ENCODE measurements around the gene NLGN1. TPM values are rescaled to one million over a fixed set of nuclear protein-coding genes. Genes with fewer than 3 reads are reported as not detected.

NLGN1 gene
- total RNA-seq, 4 donors from 2014 or later: 12.9 to 20.9 (median 18.0) TPM

DNA sequence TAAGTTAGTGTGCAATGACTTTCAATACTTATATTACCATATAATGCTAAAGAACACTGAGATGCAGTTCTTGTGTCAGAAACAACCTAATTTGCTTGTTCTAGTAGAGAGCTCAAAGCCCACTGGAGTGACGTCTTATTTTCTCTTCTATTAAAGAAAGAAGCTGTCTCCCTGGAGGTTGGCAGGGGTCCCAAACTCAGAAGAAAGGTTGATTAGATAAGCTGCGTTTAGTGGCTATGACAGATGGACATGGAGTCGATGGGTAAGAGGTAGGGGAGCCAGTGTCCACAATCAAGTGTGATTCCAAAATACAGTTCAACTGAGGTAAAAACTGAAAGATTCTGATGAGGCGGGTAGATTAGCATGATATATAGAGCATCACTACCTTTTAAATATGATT, 363.6 kb downstream of the NLGN1 start:
- Histone ChIP-seq H3K4me3 (no peak overlapping the region), H3K36me3 (no peaks in the 10 kb centered on the region), H3K27ac (replicated peaks in 1 of 4) (no peak overlapping the region), H3K9me3 (no peaks in the 10 kb centered on the region), H3K27me3 (no peaks in the 10 kb centered on the region), H3K4me1 (no peaks in the 10 kb centered on the region)
- intact Hi-C loops (cut with DNase I): no loop called here
- WGBS: 84% methylated on average over 4 of the region's 4 CpGs
- DNase-seq (ENCODE audit: extremely low spot score): no peak
- TF ChIP-seq EP300 (IDR thresholded peaks at IDR 0.05): no peak
- no peak for TF ChIP-seq POLR2AphosphoS5 (IDR thresholded peaks at IDR 0.05)
- TF ChIP-seq, protein P1, sequence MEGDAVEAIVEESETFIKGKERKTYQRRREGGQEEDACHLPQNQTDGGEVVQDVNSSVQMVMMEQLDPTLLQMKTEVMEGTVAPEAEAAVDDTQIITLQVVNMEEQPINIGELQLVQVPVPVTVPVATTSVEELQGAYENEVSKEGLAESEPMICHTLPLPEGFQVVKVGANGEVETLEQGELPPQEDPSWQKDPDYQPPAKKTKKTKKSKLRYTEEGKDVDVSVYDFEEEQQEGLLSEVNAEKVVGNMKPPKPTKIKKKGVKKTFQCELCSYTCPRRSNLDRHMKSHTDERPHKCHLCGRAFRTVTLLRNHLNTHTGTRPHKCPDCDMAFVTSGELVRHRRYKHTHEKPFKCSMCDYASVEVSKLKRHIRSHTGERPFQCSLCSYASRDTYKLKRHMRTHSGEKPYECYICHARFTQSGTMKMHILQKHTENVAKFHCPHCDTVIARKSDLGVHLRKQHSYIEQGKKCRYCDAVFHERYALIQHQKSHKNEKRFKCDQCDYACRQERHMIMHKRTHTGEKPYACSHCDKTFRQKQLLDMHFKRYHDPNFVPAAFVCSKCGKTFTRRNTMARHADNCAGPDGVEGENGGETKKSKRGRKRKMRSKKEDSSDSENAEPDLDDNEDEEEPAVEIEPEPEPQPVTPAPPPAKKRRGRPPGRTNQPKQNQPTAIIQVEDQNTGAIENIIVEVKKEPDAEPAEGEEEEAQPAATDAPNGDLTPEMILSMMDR (IDR thresholded peaks at IDR 0.05): no peak
- no peak for TF ChIP-seq POLR2A (IDR thresholded peaks at IDR 0.05; ENCODE audit: low read depth)

DNA sequence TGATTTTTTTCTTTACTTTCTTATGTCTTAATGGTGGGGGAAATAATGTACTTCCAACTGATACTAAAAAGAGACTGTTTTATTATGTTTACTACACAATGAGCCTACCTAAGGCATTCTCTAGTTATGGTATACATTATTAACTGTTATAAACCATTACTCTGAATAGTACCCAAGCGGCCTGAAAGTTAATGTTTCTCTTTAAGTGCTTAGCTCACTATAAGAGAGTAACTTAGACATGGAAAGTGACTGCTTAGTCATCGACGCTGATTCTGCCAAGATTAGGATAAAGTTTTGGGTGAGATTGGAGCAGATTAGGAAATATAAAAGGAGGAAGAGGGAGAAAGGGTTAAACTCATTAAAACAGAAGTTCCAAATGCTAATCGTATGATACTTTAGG, 365.0 kb downstream of the NLGN1 start:
- intact Hi-C loops (cut with DNase I): no loop called here
- H3K4me1 ChIP-seq: no peaks in the 10 kb centered on the region
- no peaks in the 10 kb centered on the region for H3K27me3 ChIP-seq
- H3K36me3 ChIP-seq: no peaks in the 10 kb centered on the region
- WGBS: 83% methylated on average over 4 of the region's 4 CpGs
- no peak overlapping the region for H3K4me3 ChIP-seq
- no peak for DNase-seq (ENCODE audit: extremely low spot score)
- H3K27ac ChIP-seq (replicated peaks in 1 of 4): no peak overlapping the region
- no peak for TF ChIP-seq POLR2AphosphoS5 (IDR thresholded peaks at IDR 0.05)
- TF ChIP-seq POLR2A (IDR thresholded peaks at IDR 0.05; ENCODE audit: low read depth): no peak
- TF ChIP-seq EP300 (IDR thresholded peaks at IDR 0.05): no peak
- TF ChIP-seq, protein P1 (IDR thresholded peaks at IDR 0.05): no peak
- no peaks in the 10 kb centered on the region for H3K9me3 ChIP-seq

DNA sequence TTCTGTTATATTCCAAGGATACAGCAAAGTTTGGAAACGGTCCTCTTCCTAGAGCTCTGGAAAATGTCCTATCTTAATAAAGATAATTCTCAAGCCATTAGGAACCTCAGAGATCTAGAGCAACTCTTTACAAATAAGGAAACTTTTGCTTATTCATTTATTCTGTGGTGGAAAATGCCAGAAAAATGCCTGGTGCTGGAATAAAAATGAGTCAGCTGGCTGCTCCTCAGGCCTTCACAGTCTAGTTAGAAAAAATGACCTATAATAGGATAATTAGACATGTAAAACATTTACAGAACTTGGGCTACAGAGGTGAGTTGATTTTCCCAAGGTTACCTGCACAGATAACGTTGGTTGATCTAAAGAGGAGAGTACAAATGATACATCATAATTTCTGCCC, 372.5 kb downstream of the NLGN1 start:
- Histone ChIP-seq H3K4me3 (no peak overlapping the region), H3K4me1 (no peaks in the 10 kb centered on the region), H3K9me3 (no peaks in the 10 kb centered on the region), H3K27me3 (no peaks in the 10 kb centered on the region), H3K36me3 (no peaks in the 10 kb centered on the region), H3K27ac (replicated peaks in 1 of 4) (no peak overlapping the region)
- WGBS: 69% methylated on average over 2 of the region's 2 CpGs
- no peak for DNase-seq (ENCODE audit: extremely low spot score)
- intact Hi-C loops (cut with DNase I): no loop called here
- TF ChIP-seq EP300 (IDR thresholded peaks at IDR 0.05) (no peak), POLR2A (IDR thresholded peaks at IDR 0.05; ENCODE audit: low read depth) (no peak), POLR2AphosphoS5 (IDR thresholded peaks at IDR 0.05) (no peak)

DNA sequence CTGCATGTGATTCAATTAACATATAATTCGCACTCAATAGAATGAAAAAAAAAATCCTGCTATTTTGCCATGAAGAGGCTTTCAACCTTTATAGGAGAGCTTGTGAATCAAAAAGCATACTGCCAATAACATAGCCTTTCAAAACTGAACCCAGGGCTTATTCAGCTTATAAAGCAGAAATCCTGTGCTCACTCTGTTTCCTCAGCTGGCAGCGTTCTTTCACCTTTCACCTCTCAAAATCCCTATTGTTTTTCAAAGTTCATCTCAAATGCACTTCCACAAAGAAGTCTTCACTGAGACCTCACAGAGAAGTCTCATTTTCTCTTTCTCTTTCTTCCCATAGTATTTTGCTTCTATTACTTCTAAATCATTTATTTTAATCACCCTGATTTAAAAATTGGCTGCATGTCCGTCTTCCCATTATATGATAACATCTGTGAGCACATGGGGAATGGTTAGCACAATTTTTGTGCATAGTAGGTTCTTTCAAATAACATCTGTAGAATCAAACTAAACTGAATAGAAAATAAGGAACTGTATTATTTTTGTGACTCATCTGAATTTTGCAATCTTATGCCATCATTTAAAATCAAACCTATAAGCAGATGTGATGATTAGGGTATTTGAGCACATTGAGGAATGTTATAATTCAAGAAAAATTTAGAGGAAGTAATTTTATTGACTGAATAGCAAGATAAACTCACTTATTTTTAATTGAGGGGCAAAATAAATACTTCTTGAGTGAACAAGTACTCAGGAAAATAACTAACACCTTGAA, 373.4 kb downstream of the NLGN1 start:
- no peaks in the 10 kb centered on the region for H3K27me3 ChIP-seq
- H3K4me3 ChIP-seq: no peak overlapping the region
- intact Hi-C loops (cut with DNase I): no loop called here
- H3K36me3 ChIP-seq: no peaks in the 10 kb centered on the region
- TF ChIP-seq, protein P1 (IDR thresholded peaks at IDR 0.05): no peak
- TF ChIP-seq EP300 (IDR thresholded peaks at IDR 0.05): no peak
- H3K4me1 ChIP-seq: no peaks in the 10 kb centered on the region
- 85% methylated on average over 3 of the region's 3 CpGs for WGBS
- DNase-seq (ENCODE audit: extremely low spot score): no peak
- H3K27ac ChIP-seq (replicated peaks in 1 of 4): no peak overlapping the region
- H3K9me3 ChIP-seq: no peaks in the 10 kb centered on the region

DNA sequence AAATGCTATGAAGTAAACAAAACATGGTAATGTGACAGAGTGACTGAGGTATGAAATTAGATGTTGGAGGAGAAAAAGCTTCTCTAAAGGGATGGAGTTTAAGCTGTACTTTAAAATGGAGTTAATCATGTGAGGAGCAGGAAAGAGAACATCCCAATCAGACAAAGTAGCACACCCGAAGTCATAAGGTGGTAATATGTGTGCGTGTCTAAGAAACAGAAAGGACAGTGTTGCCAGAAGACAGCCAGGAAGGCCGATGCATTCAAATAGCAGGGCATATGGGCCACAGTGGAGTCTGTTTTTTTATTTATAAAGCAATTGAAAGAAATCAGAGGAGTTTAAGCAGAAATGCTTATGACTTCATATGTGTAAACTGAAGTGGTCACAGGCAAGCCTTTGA, 376.3 kb downstream of the NLGN1 start:
- WGBS: 86% methylated on average over 3 of the region's 3 CpGs
- TF ChIP-seq EP300 (IDR thresholded peaks at IDR 0.05) (no peak), POLR2AphosphoS5 (IDR thresholded peaks at IDR 0.05) (no peak), POLR2A (IDR thresholded peaks at IDR 0.05; ENCODE audit: low read depth) (no peak)
- TF ChIP-seq, protein P1 (IDR thresholded peaks at IDR 0.05): no peak

More for the DNA sequence above, 376.3 kb downstream of the NLGN1 start:
- intact Hi-C loops (cut with DNase I): no loop called here
- no peaks in the 10 kb centered on the region for H3K36me3 ChIP-seq
- H3K27me3 ChIP-seq: no peaks in the 10 kb centered on the region
- H3K27ac ChIP-seq (replicated peaks in 1 of 4): no peak overlapping the region
- no peaks in the 10 kb centered on the region for H3K4me1 ChIP-seq
- no peak for DNase-seq (ENCODE audit: extremely low spot score)
- H3K4me3 ChIP-seq: no peak overlapping the region
- H3K9me3 ChIP-seq: no peaks in the 10 kb centered on the region
